Liver (tissue), 9 donors: Measurements from ENCODE around the gene HYOU1. TPM values are rescaled to one million over a fixed set of nuclear protein-coding genes. Genes with fewer than 3 reads are reported as not detected.

Experiments used
- DNase-seq: peaks from one replicate; pipeline ENCODE4 v3.0.0-alpha.2; 2017; ENCODE audit warnings: low spot score
- H3K27ac ChIP-seq, 2 donors: one replicate each; pipeline ENCODE4 v1.7.0; 2013; ENCODE audit warnings: inconsistent platforms in 2 of 2, low read length in 2 of 2, control low read depth in 1 of 2, low read depth in 1 of 2, mild to moderate bottlenecking in 1 of 2
- H3K27me3 ChIP-seq, 4 donors: one replicate each; pipeline versions ENCODE4 v1.6.1 to v1.7.0; 2013; ENCODE audit warnings: low read length in 3 of 4, inconsistent platforms in 1 of 4, mild to moderate bottlenecking in 1 of 4, moderate library complexity in 1 of 4; ENCODE audit not compliant: control insufficient read depth in 4 of 4, insufficient read depth in 4 of 4
- H3K36me3 ChIP-seq, 4 donors: one replicate each; pipeline versions ENCODE4 v1.6.1 to v1.7.0; 2013; ENCODE audit warnings: low read length in 3 of 4, mild to moderate bottlenecking in 3 of 4, low read depth in 1 of 4, moderate library complexity in 1 of 4; ENCODE audit not compliant: control insufficient read depth in 4 of 4, insufficient read depth in 3 of 4
- H3K4me1 ChIP-seq, 4 donors: one replicate each; pipeline versions ENCODE4 v1.6.1 to v1.7.0; 2013; ENCODE audit warnings: low read length in 3 of 4, mild to moderate bottlenecking in 3 of 4, moderate library complexity in 1 of 4; ENCODE audit not compliant: control insufficient read depth in 4 of 4, insufficient read depth in 4 of 4
- H3K4me3 ChIP-seq, 3 donors: one replicate each; pipeline versions ENCODE4 v1.6.1 to v1.7.0; 2013; ENCODE audit warnings: low read length in 3 of 3, control low read depth in 1 of 3, low read depth in 1 of 3, mild to moderate bottlenecking in 1 of 3
- H3K9ac ChIP-seq, 2 donors: one replicate each; pipeline ENCODE4 v1.7.0; 2013; ENCODE audit warnings: low read length in 2 of 2, mild to moderate bottlenecking in 2 of 2, moderate library complexity in 2 of 2, control low read depth in 1 of 2, low read depth in 1 of 2
- H3K9me3 ChIP-seq, 4 donors: one replicate each; pipeline versions ENCODE4 v1.6.1 to v1.7.0; 2013; ENCODE audit warnings: low read length in 3 of 4; ENCODE audit not compliant: control insufficient read depth in 4 of 4
- ATF3 ChIP-seq: IDR thresholded peaks from 2 replicates; pipeline ENCODE4 v1.6.1; 2016; ENCODE audit warnings: antibody characterized with exemption
- EGR1 ChIP-seq, 2 donors: IDR thresholded peaks; 2 replicates each; pipeline ENCODE4 v1.6.1; 2016 to 2018; ENCODE audit warnings: antibody characterized with exemption in 2 of 2, low read depth in 2 of 2
- FOXA1 ChIP-seq: IDR thresholded peaks from 2 replicates; pipeline ENCODE4 v1.6.1; 2016; ENCODE audit warnings: antibody characterized with exemption
- FOXA2 ChIP-seq: IDR thresholded peaks from 2 replicates; pipeline ENCODE4 v1.6.1; 2016; ENCODE audit warnings: antibody characterized with exemption
- GABPA ChIP-seq, 2 donors: IDR thresholded peaks in 1 of 2; conservative IDR thresholded peaks in 1 of 2; 2 replicates each; pipeline ENCODE4 v1.6.1; 2016; ENCODE audit warnings: antibody characterized with exemption in 2 of 2, mild to moderate bottlenecking in 1 of 2, moderate library complexity in 1 of 2
- HNF4A ChIP-seq, 2 donors: conservative IDR thresholded peaks; 2 replicates each; pipeline ENCODE4 v1.6.1; 2016; ENCODE audit warnings: antibody characterized with exemption in 2 of 2, mild to moderate bottlenecking in 2 of 2
- HNF4G ChIP-seq: IDR thresholded peaks from 2 replicates; pipeline ENCODE4 v1.6.1; 2016; ENCODE audit warnings: antibody characterized with exemption
- JUND ChIP-seq, 2 donors: IDR thresholded peaks; 2 replicates each; pipeline ENCODE4 v1.6.1; 2016; ENCODE audit warnings: antibody characterized with exemption in 2 of 2
- MAX ChIP-seq: IDR thresholded peaks from 2 replicates; pipeline ENCODE4 v1.6.1; 2016; ENCODE audit warnings: antibody characterized with exemption
- RAD21 ChIP-seq, 2 donors: IDR thresholded peaks; 2 replicates each; pipeline ENCODE4 v1.6.1; 2016; ENCODE audit warnings: antibody characterized with exemption in 2 of 2, mild to moderate bottlenecking in 2 of 2
- REST ChIP-seq: IDR thresholded peaks from 2 replicates; pipeline ENCODE4 v1.6.1; 2016; ENCODE audit warnings: antibody characterized with exemption, mild to moderate bottlenecking
- RXRA ChIP-seq, 2 donors: IDR thresholded peaks; 2 replicates each; pipeline ENCODE4 v1.6.1; 2017 to 2018; ENCODE audit warnings: antibody characterized with exemption in 2 of 2, mild to moderate bottlenecking in 1 of 2
- SP1 ChIP-seq: IDR thresholded peaks from 2 replicates; pipeline ENCODE4 v1.6.1; 2018; ENCODE audit warnings: antibody characterized with exemption, mild to moderate bottlenecking
- TAF1 ChIP-seq: conservative IDR thresholded peaks from 2 replicates; pipeline ENCODE4 v1.6.1; 2016; ENCODE audit warnings: antibody characterized with exemption, mild to moderate bottlenecking
- YY1 ChIP-seq: IDR thresholded peaks from 2 replicates; pipeline ENCODE4 v1.6.1; 2016; ENCODE audit warnings: antibody characterized with exemption, mild to moderate bottlenecking
- ZBTB33 ChIP-seq: IDR thresholded peaks from 2 replicates; pipeline ENCODE4 v1.6.1; 2016; ENCODE audit warnings: antibody characterized with exemption
- WGBS: extraction: QIAGEN DNeasy Blood & Tissue Kit; methylation state at CpG from one replicate; pipeline ENCODE4 v1.1.7; 2013; 5-methylcytosine and 5-hydroxymethylcytosine counted together
- polyA plus RNA-seq, 2 donors: library from polyadenylated mRNA; stranded (reverse) in 1 of 2; unstranded in 1 of 2; fragments of 200-250 nt in 1 of 2; fragments of >200 nt in 1 of 2; fragmentation: Nextera tagmentation in 1 of 2; extraction: Ambion mirVana in 1 of 2; gene quantifications; one replicate each; pipeline versions ENCODE4 v1.2.1 to v1.2.3, GENCODE V29; 2013 to 2015
- total RNA-seq, 2 donors: library from RNA; depleted of rRNA; stranded (reverse); fragments of >200 nt; gene quantifications; one replicate each; pipeline ENCODE4 v1.2.3, GENCODE V29; 2014
- donor health status: healthy.
- donor health status: healthy.
- donor health status: healthy.
- donor health status: healthy.
- donor health status: healthy.

The HYOU1 gene
- total and polyA plus RNA-seq, 4 donors = 41.6 to 270 (median 119) TPM

- no peak for TF ChIP-seq MAX
- no peak for TF ChIP-seq FOXA1
- TF ChIP-seq GABPA (IDR thresholded peaks at IDR 0.05 in 1 of 2, conservative IDR thresholded peaks at IDR 0.05 in 1 of 2) = no peak
- TF ChIP-seq TAF1 = no peak
- no peak for TF ChIP-seq REST
- TF ChIP-seq EGR1 (IDR thresholded peaks at IDR 0.05; ENCODE audit: low read depth in 2 of 2) = no peak
- TF ChIP-seq SP1 = no peak
- TF ChIP-seq RAD21 (IDR thresholded peaks at IDR 0.05) = no peak
- no peak for TF ChIP-seq JUND (IDR thresholded peaks at IDR 0.05)
- no peak for TF ChIP-seq FOXA2
- no peak for TF ChIP-seq YY1
- TF ChIP-seq ATF3 = no peak
- no peak for TF ChIP-seq HNF4A (conservative IDR thresholded peaks at IDR 0.05)
- peaks cover 1 to 21% (median 20%) of the 10 kb centered on the region in 4 donors for H3K4me1 ChIP-seq
- peaks cover 0 to 15% (median 12%) of the 10 kb centered on the region in 4 donors for H3K36me3 ChIP-seq
- peak overlapping the region in 2 of 3 donors; percentile 91 to 93 for H3K4me3 ChIP-seq
- no peaks in the 10 kb centered on the region for H3K9me3 ChIP-seq
- peak overlapping the region; percentile 21 to 77 for H3K9ac ChIP-seq
- H3K27ac ChIP-seq = no peak overlapping the region
- no peak for DNase-seq
- 74% methylated on average over 6 of the region's 6 CpGs for WGBS
- no peaks in the 10 kb centered on the region for H3K27me3 ChIP-seq
Measured at GRCh38 chr11:118998822-118999221, 58.2 kb downstream of the HYOU1 start.

- Histone ChIP-seq H3K4me1 (peaks cover 1 to 21% (median 20%) of the 10 kb centered on the region in 4 donors), H3K9ac (peak overlapping the region; percentile 21 to 77), H3K4me3 (peak overlapping the region; percentile 85 to 93 (median 91)), H3K36me3 (peaks cover 0 to 14% (median 12%) of the 10 kb centered on the region in 4 donors), H3K9me3 (no peaks in the 10 kb centered on the region), H3K27ac (peak overlapping the region; percentile 34 to 48), H3K27me3 (no peaks in the 10 kb centered on the region)
- no peak for DNase-seq
- 2% methylated on average over 19 of the region's 19 CpGs for WGBS
- no peak for TF ChIP-seq JUND (IDR thresholded peaks at IDR 0.05)
Measured at GRCh38 chr11:118998388-118998717, 58.7 kb downstream of the HYOU1 start.

- peaks cover 1 to 21% (median 20%) of the 10 kb centered on the region in 4 donors for H3K4me1 ChIP-seq
- no peaks in the 10 kb centered on the region for H3K27me3 ChIP-seq
- H3K27ac ChIP-seq = peak within 1 kb of the TSS; percentile 46 to 48
- H3K36me3 ChIP-seq = peaks cover 0 to 11% (median 8%) of the 10 kb centered on the region in 4 donors
- H3K9ac ChIP-seq = peak within 1 kb of the TSS; percentile 75 to 77
- WGBS = under 1% methylated on average over 54 of the region's 54 CpGs
- peak; percentile 96 for DNase-seq
- peak within 1 kb of the TSS; percentile 91 to 95 (median 93) for H3K4me3 ChIP-seq
- H3K9me3 ChIP-seq = no peaks in the 10 kb centered on the region
- TF ChIP-seq ATF3 (no peak), TAF1 (no peak), RXRA (IDR thresholded peaks at IDR 0.05) (peak; percentile 20 to 30), REST (no peak), EGR1 (IDR thresholded peaks at IDR 0.05; ENCODE audit: low read depth in 2 of 2) (no peak), HNF4G (no peak), FOXA2 (no peak), RAD21 (IDR thresholded peaks at IDR 0.05) (peak; percentile 44 to 56), GABPA (IDR thresholded peaks at IDR 0.05 in 1 of 2, conservative IDR thresholded peaks at IDR 0.05 in 1 of 2) (peak in 1 of 2 donors; percentile 81), ZBTB33 (no peak)
Measured at GRCh38 chr11:118997627-118998387, 59.2 kb downstream of the HYOU1 start, which contains the start of gene CENATAC. TSS of gene CENATAC (plus strand) at chr11:118998138. CDS start at chr11:118998198, 60 bp downstream.
